ENCODE results near the gene CCNK.

The CCNK gene

DNA sequence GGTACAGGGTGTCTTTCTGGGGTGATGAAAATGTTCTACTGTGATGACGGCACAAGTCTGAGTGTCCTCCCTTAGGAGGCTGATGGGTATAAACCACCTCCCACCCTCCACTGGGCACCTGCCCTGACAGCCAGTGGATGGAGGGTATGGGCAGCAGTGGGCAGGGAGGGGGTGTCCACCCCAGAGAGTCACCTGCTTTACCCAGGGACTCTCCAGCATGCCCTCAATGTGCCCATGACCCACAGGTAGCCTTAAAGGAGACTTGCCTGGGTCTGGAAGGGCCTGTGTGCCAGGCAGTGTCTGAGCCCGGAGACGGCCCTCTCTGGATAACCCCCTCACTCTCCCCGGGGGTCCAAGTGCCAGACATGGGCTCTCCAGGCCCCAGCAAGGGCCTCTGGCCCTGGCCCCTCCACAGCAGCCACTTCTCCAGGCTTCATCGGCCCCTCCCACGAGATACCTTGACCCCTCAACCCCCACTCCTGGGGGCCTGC is 38.8 kb downstream of the CCNK start:
- DNase-seq (ENCODE audit: low read depth), result no peak

DNA sequence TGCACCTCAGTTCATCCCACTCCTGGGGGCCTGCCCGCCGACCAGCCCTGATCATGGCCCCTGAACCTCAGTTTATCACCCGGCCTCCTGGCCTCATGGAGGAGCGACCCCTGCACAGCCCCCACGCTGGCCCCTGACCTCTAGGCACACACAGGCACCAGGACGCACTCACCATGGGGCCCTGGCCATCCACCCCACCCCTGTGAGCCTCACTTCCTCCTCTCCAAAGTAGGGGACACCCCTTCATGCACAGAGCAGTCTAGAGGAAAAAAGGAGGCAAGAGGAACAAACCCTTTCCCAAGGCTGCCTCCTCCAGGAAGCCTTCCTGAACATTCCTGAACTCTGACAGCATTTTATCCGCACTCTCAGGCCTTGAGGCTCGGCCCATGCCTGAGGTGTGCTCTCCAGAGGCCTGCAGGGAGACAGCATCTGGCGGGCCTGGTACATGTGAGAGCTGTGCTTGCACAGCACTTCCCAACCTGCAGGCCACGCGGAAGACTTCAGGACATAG is 39.4 kb downstream of the CCNK start:
- DNase-seq (ENCODE audit: low read depth), result no peak

DNA sequence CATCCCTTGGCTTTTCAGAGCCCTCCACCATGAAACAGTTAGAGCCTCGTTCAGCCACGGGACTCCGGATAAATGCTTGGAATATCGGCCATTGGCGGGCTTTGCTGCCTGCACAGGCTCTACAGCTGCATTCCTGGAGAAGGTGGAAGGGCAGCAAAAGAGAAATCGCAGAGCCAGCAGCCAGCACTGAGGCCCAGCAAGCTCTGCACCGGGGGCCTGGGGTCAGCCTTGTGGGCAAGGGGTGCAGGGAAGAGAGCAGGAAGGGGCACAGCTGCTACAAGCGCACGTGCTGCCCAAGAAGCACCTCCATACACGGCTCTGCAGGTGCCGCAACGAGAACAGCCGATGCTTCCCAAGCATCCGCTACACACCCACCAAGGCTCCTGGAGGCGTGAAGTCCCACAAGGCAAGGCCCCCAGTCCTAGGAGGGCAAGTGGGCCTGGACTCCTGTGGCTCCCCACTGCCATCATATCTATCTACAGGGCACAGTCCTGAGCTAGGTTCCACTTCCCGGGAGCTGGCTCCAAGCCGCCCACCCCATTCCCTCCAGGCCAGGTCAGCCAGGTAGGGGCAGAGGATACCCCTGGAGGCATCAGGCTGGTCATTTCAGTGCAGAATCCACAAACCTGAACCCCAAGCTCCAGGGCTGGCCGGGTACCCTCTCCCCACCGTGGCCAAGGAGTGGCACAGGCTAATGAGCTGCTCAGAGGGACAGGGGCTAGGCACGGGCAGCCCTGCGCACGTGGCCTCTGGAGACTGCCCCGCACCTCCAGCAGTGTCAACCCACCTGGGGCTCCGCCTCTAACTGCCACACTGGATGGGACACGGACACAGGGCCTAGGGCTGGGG is 40.2 kb downstream of the CCNK start:
- no peak for DNase-seq (ENCODE audit: low read depth)

DNA sequence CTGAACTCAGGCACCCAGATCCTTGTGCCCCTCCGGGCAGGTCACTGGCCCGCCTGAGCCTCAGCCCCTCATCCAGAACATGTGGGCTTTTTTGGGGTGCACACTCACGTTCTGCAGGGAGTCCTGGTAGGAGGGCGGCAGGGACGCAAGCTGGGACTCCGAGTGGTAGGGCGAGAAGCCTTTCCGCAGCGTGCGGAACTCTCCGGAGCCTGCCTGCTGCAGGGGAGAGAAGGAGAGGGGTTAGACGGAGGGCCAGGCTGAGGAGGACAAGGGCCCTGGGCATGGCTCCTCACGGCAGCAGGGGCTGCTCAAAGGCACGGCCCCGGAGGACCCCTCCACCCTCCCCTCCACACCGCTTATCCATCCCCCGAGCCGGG is 40.8 kb downstream of the CCNK start:
- no peak for DNase-seq (ENCODE audit: low read depth)

DNA sequence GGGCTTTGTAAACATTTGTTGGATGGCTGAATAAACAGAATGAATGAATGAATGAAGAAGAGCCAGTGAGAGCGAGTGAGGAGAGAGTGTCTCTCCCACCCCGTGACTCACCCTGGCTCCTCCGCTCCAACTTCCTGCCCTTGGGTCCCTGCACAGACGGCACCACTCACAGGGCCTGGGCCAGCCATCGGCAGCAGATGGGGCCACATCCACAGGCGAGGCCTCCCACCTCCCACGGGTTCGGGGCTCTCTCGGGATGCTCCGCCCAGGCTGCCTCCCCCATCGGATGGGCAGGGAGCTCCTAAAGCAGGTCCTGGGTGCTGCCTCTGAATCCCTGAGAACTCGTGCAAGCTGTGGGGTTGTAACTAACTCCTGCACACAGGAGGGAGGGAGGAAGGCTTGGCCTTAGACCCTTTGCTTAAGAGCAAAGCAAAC is 41.3 kb downstream of the CCNK start:
- DNase-seq (ENCODE audit: low read depth), result no peak

DNA sequence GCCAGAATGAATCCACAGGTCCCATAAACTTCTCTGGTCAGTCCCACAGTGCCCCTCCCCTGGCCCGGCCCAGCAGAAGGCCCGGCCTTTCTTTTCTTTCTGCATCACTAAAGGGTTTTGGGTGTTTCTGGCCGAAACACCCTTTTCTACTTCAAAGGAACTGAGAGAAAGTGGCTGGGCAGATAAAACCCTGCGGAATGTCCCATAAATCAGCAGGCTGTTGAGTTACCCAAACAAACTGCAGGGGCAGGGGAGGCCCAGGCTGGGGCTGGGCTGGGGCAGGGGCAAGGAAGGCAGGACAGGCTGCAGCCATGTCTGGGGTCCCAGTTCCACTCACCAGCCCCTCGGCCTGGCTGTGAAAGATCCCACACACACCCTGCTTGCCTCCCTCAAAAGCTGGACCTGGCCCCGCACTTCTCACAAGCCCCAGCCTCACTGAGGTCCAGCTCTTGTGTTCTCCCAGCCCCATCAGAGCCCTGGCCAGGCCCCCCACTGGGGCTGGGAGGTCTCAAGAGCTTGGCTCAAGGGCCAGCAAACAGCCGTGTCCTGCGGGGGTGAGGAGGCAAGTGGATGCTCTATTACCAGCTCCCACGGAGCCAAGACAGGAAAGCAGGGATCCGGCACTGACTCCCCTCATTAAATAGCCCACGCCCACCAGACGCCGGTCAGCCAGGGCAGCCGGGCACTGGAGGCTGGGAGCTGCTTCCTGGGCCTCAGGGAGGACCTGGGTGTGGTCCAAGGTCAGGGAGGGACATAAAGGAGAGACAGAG is 41.9 kb downstream of the CCNK start:
- DNase-seq (ENCODE audit: low read depth), result no peak

DNA sequence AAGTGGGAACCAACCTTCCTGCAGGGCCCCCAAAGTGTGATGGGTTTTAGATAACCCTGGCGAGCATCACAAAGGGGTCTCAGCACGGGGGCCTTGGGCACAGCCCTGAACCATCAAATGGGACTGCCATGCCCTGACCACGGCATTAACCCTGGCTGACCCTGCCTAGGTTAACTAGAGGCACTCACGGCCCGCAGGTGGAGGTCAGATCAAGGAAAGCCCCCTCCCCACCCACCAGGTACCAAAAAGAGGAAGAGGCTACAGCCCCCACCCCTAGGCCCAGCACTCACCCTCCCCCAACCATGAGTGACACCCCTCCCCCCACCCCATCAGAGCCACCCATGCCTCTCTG is 42.5 kb downstream of the CCNK start:
- no peak for DNase-seq (ENCODE audit: low read depth)

DNA sequence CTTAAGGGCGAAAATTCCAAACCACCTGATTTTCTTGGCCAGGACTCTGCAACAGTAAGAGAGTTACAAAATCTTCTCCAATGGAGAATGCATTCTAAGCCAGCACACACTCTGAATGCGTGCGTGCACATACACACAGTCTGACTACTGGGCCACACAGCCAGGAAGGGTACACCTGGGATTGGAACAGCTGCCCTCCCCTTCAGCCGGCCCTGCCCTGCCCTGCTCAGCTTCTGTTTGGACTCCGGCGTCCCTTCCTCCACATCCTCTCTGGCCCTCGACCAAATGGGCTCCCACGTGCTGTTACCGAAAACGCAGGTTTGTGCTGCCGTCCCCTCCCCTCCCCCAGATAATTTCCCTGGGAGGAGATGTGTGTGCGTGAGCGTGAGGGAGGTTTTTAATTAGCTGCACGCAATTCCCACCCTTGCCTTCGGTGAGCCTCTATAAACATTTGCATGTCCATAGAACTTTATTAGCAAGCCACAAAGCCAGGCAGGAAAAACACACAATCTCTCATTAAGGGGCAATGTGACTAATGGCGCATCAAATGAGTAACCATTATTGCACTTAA is 43.0 kb downstream of the CCNK start:
- DNase-seq (ENCODE audit: low read depth), result no peak

DNA sequence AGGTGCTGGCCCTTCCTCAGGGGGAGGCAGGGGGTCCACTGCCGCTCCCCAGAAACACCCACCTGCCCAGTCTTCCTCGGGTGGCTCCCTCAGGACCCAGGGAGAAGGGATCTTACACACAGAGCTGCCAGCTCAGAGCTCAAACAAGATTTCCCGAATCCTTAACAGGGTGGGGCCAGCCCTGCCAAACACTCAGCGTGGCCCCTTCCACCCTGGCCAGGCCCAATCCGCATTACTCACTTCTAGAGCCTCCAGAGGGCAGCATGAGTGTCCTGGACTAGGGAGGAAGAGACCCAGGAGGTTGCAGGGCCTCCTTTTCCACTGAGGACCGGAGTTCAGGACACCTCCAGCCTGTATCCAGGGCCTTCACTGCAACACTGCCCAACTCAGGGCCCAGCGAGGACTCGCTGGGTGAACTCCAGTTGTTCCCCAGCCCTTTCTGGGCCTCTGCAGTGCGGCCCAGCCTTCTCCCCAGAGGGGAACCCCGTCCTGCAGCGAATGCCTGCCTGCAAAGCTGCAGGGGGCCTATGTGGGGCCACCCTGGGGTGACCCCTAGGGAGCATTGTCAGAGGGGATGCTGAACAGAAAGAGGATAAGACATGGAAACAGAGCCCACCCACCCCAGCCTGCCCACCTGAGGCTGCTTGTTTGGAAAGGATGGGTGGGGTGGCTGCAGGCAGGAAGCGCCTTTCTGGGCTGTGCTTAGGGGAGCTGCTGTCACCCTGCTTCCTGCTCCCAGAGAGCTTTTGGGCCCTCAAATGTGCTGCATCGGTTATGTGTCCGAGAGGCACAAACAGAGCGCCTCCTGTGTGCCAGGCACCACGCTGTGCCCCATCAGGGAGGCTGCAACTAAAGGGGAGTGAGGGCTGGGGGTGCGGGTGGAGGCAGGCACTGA is 43.8 kb downstream of the CCNK start:
- DNase-seq (ENCODE audit: low read depth), result peak; percentile 24

DNA sequence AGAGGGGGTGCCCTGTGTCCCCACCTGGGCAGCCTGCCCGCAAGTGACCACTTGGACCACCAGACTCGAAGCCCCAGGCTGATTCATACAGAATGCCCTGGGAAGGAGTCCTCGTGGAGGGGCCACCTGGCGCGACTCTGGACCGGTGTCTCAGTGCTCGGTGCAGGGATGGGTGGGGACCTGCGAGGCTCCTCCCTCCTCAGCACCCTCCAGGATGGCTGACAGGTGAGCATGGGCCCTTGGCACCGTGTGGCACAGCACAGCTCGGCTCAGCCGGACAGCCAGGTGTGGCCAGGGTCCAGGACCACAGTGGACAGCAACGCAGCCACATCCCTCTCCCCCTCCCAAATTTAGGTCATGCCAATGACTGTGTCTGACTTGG is 44.5 kb downstream of the CCNK start:
- no peak for DNase-seq (ENCODE audit: low read depth)

DNA sequence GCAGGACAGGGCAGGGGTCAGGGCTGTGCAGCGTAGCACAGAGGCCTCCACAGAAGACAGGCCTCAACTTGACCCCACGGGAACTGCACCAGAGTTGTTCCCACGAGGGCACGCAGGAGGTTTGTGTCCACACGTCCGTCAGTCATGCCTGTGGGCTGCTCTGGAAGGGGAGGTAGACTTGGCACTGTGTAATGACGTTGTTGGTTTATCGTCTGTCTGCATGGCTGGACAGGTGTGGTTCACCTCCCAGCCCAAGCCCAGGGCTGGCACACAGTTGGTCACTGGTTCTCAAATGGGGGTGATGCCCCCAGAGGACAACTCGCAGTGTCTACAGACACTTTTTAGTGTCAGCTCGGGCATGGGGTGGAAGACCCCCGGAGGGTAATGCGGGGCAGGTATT is 45.8 kb downstream of the CCNK start:
- no peak for DNase-seq (ENCODE audit: low read depth)

DNA sequence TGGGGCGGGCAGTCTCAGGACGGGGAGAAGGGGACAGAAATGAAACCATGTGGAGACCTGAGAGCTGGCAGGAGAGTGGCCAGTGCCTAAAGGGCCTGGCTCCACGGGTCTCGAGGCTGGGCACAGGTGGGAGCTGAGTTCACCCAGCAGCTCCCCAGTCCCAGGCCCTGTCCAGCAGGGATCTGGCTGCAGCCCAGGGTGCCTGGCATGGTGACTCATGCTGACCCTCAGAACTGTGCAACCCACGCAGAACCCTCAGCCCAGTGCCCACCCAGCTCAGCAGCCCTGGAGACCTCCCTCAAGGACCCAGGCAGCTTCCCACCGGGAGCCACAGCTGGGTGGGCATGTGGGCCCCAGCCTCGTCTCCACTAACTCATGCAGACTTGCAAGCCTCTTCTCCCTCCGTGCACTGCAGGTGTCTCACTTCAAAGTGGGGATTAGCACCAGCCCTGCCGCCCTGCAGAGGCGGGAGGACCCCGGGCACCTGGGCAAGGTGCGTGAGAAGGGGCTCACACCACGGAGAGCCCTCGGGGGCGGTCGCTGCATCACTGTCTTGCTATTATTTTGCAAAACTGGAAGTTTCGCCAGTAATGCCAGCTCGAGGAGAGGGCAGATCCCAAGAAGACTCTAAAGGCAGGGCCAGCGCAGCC is 46.3 kb downstream of the CCNK start:
- DNase-seq (ENCODE audit: low read depth), result no peak

DNA sequence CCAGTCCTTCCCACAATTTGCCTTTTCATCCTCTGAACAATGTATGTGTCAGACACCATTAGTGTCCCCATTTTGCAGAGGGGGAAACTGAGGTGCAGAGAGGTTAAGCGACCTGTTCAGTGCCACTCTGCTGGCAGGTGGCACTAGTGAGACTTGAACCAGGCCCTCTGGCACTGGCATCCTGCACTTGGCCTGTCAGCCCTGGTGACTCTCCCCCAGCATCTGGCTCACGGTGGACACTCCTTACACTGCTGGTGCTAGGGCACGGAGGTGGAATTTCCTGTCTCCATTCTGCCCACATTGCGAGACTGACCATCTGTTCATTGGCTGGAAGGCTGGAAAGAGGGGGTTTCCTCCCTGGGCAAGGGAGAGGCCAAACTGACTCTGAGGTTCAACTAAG is 48.7 kb downstream of the CCNK start:
- DNase-seq (ENCODE audit: low read depth), result no peak

DNA sequence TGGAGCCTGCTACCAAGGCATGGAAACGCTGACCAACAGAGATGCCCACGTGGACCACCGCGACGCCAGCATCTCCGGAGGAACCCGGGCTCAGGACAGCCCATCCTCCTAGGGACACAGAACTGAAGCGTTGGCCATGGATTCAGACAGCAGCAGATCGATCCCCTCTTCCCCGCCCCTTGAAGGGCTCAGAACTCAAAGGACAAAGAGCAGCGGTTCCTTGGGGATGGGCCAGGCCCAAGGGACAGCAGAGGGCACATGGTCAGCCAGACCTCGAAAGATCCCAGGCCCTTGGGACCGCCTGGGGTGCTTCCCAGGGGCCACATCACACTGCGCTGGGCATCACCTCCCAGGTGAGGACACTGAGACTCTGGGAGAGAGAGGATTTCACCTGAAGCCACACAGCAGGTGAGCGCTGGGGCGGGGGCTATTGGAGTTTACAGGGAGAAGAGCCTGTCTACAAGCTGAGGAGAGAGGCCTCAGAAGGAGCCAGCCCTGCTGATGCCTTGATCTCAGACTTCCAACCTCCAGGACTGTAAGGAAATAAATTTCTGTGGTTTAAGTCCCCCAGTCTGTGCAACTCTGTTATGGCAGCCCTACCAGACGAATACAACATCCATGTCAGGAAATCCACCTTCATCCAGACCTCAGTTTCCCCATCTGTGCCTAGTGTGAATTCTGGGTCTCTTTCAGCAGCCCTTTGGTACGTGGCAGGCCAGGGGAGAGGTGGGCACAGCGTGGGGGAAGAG is 49.4 kb downstream of the CCNK start:
- no peak for DNase-seq (ENCODE audit: low read depth)

DNA sequence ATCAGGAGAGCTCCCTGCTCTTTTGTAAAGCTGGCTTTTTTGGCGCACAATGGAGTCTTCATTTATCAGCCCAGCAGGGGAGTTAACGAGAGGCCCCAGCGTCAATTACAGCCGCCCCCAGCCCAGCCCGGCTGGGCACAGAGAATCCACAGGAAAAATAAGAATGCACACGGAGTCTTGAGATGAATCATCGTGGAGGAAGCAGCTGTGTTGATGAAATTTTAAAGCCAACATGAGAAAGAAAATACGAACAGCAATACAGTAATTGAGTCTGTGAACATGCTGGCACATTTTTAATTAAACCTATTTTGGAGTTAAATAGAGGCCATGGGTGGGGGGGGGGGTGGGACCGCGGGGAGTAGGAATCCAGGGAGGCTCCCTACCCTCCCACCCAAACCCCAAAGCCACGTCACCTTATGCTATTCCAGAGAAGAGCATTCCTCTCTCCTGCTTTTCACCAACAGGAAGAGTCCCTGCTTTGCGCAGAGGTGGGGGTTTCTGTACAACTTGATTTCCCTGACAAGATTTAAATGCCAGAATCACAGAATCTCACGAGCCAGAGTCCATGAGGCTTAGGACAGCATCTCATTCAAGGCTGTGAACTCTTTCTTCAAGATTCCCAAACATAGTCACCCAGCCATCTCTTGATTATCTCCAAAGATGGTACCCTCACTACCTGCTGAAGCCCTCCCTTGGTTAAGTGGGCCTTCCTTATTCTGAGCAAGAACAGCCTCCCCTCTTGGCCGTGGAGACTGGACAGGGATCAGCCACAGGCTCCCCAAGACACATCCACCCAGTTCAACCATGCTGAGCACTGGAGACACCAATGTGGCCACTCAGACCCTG is 50.3 kb downstream of the CCNK start:
- DNase-seq (ENCODE audit: low read depth), result no peak

DNA sequence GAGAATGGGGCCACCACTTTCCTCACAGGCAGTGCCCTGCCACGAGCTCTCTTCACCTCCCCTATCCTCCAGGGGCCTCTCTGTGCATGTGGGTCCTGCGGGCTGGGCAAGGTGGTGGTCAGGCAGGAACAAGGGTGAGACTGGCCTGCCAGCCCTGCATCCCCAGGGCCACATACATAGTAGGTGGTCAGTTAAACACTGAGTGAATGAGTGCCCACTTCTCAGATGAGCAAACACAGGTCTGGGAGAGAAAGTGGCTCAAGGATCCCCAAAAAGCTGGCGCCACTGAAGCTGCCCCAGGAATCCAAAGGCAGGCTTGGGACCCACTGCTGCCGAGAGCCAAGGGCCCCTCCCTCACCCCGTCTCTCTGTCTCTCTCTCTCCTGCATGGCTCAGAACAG is 51.1 kb downstream of the CCNK start:
- no peak for DNase-seq (ENCODE audit: low read depth)

DNA sequence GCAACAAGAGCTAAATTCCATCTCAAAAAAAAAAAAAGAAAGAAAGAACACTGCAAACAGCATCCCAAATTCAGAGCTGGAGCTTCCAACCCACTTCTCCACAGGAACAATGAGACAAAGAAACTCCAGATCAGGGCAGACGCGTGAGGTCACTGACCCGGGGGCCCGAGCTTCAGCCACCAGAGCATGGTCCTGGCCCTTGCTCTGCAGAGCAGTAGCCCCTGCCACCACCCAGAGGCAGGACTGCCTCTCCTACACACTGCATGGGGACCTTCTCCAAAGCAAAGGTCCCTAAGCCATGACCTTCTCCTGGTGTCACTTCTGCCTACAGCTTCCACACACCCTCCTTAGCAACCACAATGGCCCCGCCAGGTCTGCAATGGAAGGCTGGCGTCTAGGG is 53.1 kb downstream of the CCNK start:
- no peak for DNase-seq (ENCODE audit: low read depth)

DNA sequence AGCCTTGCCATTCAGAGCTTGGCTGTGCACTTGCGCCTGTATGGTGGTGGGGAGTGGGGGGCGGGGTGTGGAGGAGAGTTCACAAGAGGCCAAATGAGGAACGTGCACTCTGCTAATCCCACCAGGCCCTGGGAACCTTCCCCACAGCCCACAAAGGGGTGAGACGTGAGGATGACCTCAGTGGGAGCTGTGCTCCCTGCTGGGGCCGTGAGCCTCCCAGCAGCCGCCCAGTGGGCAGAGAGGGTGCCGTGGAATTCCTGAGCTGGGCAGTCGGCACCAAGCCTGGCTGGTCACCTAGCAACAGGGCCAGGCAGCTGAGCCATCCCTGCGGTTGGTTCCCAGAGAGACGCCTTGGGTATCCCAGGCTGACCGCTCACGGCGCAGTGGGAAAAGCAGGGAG is 53.7 kb downstream of the CCNK start:
- peak; percentile 43 for DNase-seq (ENCODE audit: low read depth)

DNA sequence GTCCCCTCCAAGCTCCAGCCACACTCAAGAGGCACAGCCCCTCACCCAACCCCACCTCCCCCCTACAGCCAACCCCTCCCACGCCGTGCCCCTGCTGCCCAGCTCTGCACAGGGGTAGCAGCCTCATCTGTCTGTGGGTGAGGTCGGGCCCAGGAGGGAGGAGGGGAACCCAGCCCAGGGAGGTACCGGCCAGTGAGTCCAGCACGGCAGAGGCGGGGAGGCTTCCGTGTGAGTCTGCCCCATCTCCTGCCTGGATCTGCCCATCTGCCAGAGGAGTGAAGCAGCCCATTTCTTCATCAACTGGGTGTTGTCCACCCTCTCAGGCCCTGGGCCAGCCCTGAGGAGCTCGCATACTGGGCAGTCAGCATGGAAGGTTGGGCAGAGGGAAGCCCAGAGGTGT is 54.2 kb downstream of the CCNK start:
- DNase-seq (ENCODE audit: low read depth), result no peak
